K562 (cell line): ENCODE results near the gene ZMYND15. TPM values are rescaled to one million over a fixed set of nuclear protein-coding genes. Genes with fewer than 3 reads are reported as not detected.

Experiments used
- GTF2B ChIP-seq: IDR thresholded peaks from 2 replicates; pipeline ENCODE4 v1.6.1; 2011; ENCODE audit not compliant: insufficient read length; ENCODE audit errors: extremely low read depth
- HDAC6 ChIP-seq: IDR thresholded peaks from 2 replicates; pipeline ENCODE4 v1.6.1; 2012; ENCODE audit warnings: low read depth, mild to moderate bottlenecking, control low read depth, inconsistent platforms, low read length, moderate library complexity
- HNRNPL ChIP-seq: fragments of 200-400 bp; formaldehyde crosslinking; IDR thresholded peaks from 2 replicates; pipeline ENCODE4 v1.6.1; 2017; ENCODE audit warnings: low read depth, mild to moderate bottlenecking, low read length
- MIER1 ChIP-seq: fragments of 450-650 bp; IDR thresholded peaks from 2 replicates; pipeline ENCODE4 v1.6.1; 2016; ENCODE audit warnings: antibody characterized with exemption, mild to moderate bottlenecking, low read depth
- NR2C2 ChIP-seq, 2 experiments: fragments of 200-800 bp in 1 of 2; sonication (Bioruptor generic) in 1 of 2; sonication (generic) in 1 of 2; formaldehyde crosslinking in 1 of 2; IDR thresholded peaks; 2 replicates each; pipeline versions ENCODE4 v1.6.1 to v1.8.0; 2016 to 2022; ENCODE audit warnings: mild to moderate bottlenecking in 1 of 2, missing compliant biosample characterization in 1 of 2, missing genetic modification characterization in 1 of 2, missing genetic modification reagents in 1 of 2
- PHF8 ChIP-seq: fragments of 200-600 bp; sonication (generic); IDR thresholded peaks from 2 replicates; pipeline ENCODE4 v1.6.1; 2012; ENCODE audit warnings: mixed run types, mild to moderate bottlenecking, inconsistent platforms, low read length, moderate library complexity, borderline replicate concordance
- USF2 ChIP-seq: sonication (generic); formaldehyde crosslinking; IDR thresholded peaks from 2 replicates; pipeline ENCODE4 v1.5.0; 2020; ENCODE audit warnings: missing genetic modification reagents
- ZNF124 ChIP-seq: sonication (generic); formaldehyde crosslinking; IDR thresholded peaks from 2 replicates; pipeline ENCODE4 v1.8.1; 2022; ENCODE audit warnings: missing genetic modification reagents
- ZNF232 ChIP-seq: sonication (generic); formaldehyde crosslinking; IDR thresholded peaks from 2 replicates; pipeline ENCODE4 v1.8.0; 2022; ENCODE audit warnings: mild to moderate bottlenecking, missing genetic modification reagents
- ZNF717 ChIP-seq: fragments of 250-450 bp; sonication (Bioruptor Pico); IDR thresholded peaks from 2 replicates; pipeline ENCODE4 v1.5.0; 2021
- polyA plus RNA-seq, 8 experiments: library from polyadenylated mRNA; depleted of rRNA in 4 of 8; stranded (reverse) in 5 of 8; unstranded in 3 of 8; fragments of >200 nt; fragmentation: Nextera tagmentation in 2 of 8; fragmentation: Illumina TruSeq in 1 of 8; extraction: Ambion mirVana in 2 of 8; extraction: Trizol in 1 of 8; gene quantifications; 2 replicates each; pipeline versions ENCODE4 v1.2.1 to v1.2.3, GENCODE V29; 2011 to 2014; ENCODE audit warnings: inconsistent platforms in 1 of 8, missing spikeins in 1 of 8
- total RNA-seq, 7 experiments: library from RNA; depleted of rRNA in 6 of 7; stranded (reverse); fragments of >200 nt in 6 of 7; fragmentation: Illumina TruSeq in 2 of 7; extraction: Trizol in 2 of 7; gene quantifications; 2 replicates each; pipeline versions ENCODE4 v1.2.1 to v1.2.3, GENCODE V29; 2011 to 2021; ENCODE audit warnings: low replicate concordance in 1 of 7
- TF ChIP-seq, protein P1 (sequence below): fragments of 450-650 bp; IDR thresholded peaks from 2 replicates; pipeline ENCODE4 v1.6.1; 2017; ENCODE audit warnings: antibody characterized with exemption
- TF ChIP-seq, protein P2 (sequence below): fragments of 450-650 bp; IDR thresholded peaks from 2 replicates; pipeline ENCODE4 v1.6.1; 2016; ENCODE audit warnings: mild to moderate bottlenecking, moderate library complexity

The ZMYND15 gene
- total and polyA plus RNA-seq, 9 of the 15 experiments (the other 6 are each of a cell fraction or from before 2014, with no cell fraction given) = 0.09 TPM; not detected in 8

- no peak for TF ChIP-seq MIER1
- no peak; the same call in 1 of the 2 replicates for TF ChIP-seq HNRNPL
- TF ChIP-seq ZNF232 (CRISPR knock-in tag) = no peak
- TF ChIP-seq, protein P1, sequence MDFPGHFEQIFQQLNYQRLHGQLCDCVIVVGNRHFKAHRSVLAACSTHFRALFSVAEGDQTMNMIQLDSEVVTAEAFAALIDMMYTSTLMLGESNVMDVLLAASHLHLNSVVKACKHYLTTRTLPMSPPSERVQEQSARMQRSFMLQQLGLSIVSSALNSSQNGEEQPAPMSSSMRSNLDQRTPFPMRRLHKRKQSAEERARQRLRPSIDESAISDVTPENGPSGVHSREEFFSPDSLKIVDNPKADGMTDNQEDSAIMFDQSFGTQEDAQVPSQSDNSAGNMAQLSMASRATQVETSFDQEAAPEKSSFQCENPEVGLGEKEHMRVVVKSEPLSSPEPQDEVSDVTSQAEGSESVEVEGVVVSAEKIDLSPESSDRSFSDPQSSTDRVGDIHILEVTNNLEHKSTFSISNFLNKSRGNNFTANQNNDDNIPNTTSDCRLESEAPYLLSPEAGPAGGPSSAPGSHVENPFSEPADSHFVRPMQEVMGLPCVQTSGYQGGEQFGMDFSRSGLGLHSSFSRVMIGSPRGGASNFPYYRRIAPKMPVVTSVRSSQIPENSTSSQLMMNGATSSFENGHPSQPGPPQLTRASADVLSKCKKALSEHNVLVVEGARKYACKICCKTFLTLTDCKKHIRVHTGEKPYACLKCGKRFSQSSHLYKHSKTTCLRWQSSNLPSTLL = no peak
- TF ChIP-seq ZNF717 (CRISPR knock-in tag) = no peak
- TF ChIP-seq GTF2B = no peak
- no peak for TF ChIP-seq USF2
- TF ChIP-seq PHF8 = peak; percentile 85; the same call in 1 of the 2 replicates
- no peak for TF ChIP-seq ZNF124
- TF ChIP-seq, protein P2, sequence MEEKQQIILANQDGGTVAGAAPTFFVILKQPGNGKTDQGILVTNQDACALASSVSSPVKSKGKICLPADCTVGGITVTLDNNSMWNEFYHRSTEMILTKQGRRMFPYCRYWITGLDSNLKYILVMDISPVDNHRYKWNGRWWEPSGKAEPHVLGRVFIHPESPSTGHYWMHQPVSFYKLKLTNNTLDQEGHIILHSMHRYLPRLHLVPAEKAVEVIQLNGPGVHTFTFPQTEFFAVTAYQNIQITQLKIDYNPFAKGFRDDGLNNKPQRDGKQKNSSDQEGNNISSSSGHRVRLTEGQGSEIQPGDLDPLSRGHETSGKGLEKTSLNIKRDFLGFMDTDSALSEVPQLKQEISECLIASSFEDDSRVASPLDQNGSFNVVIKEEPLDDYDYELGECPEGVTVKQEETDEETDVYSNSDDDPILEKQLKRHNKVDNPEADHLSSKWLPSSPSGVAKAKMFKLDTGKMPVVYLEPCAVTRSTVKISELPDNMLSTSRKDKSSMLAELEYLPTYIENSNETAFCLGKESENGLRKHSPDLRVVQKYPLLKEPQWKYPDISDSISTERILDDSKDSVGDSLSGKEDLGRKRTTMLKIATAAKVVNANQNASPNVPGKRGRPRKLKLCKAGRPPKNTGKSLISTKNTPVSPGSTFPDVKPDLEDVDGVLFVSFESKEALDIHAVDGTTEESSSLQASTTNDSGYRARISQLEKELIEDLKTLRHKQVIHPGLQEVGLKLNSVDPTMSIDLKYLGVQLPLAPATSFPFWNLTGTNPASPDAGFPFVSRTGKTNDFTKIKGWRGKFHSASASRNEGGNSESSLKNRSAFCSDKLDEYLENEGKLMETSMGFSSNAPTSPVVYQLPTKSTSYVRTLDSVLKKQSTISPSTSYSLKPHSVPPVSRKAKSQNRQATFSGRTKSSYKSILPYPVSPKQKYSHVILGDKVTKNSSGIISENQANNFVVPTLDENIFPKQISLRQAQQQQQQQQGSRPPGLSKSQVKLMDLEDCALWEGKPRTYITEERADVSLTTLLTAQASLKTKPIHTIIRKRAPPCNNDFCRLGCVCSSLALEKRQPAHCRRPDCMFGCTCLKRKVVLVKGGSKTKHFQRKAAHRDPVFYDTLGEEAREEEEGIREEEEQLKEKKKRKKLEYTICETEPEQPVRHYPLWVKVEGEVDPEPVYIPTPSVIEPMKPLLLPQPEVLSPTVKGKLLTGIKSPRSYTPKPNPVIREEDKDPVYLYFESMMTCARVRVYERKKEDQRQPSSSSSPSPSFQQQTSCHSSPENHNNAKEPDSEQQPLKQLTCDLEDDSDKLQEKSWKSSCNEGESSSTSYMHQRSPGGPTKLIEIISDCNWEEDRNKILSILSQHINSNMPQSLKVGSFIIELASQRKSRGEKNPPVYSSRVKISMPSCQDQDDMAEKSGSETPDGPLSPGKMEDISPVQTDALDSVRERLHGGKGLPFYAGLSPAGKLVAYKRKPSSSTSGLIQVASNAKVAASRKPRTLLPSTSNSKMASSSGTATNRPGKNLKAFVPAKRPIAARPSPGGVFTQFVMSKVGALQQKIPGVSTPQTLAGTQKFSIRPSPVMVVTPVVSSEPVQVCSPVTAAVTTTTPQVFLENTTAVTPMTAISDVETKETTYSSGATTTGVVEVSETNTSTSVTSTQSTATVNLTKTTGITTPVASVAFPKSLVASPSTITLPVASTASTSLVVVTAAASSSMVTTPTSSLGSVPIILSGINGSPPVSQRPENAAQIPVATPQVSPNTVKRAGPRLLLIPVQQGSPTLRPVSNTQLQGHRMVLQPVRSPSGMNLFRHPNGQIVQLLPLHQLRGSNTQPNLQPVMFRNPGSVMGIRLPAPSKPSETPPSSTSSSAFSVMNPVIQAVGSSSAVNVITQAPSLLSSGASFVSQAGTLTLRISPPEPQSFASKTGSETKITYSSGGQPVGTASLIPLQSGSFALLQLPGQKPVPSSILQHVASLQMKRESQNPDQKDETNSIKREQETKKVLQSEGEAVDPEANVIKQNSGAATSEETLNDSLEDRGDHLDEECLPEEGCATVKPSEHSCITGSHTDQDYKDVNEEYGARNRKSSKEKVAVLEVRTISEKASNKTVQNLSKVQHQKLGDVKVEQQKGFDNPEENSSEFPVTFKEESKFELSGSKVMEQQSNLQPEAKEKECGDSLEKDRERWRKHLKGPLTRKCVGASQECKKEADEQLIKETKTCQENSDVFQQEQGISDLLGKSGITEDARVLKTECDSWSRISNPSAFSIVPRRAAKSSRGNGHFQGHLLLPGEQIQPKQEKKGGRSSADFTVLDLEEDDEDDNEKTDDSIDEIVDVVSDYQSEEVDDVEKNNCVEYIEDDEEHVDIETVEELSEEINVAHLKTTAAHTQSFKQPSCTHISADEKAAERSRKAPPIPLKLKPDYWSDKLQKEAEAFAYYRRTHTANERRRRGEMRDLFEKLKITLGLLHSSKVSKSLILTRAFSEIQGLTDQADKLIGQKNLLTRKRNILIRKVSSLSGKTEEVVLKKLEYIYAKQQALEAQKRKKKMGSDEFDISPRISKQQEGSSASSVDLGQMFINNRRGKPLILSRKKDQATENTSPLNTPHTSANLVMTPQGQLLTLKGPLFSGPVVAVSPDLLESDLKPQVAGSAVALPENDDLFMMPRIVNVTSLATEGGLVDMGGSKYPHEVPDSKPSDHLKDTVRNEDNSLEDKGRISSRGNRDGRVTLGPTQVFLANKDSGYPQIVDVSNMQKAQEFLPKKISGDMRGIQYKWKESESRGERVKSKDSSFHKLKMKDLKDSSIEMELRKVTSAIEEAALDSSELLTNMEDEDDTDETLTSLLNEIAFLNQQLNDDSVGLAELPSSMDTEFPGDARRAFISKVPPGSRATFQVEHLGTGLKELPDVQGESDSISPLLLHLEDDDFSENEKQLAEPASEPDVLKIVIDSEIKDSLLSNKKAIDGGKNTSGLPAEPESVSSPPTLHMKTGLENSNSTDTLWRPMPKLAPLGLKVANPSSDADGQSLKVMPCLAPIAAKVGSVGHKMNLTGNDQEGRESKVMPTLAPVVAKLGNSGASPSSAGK = peak; percentile 62
- no peak for TF ChIP-seq HDAC6
- peak; percentile 82 for TF ChIP-seq NR2C2 (CRISPR knock-in tag; IDR thresholded peaks at IDR 0.05)
- TF ChIP-seq NR2C2 (tag; IDR thresholded peaks at IDR 0.05) = peak; percentile 82
Measured at GRCh38 chr17:4789951-4790704, 50.5 kb downstream of the ZMYND15 start (continued).
